HepG2 (cell line): ENCODE results near the gene DMRT1. TPM values are rescaled to one million over a fixed set of nuclear protein-coding genes. Genes with fewer than 3 reads are reported as not detected.

Source experiments
- ATAC-seq: fragments of 200-7000 bp; cut with Tn5 transposase; 3 replicates; pipeline ENCODE4 v1.9.1; 2020; ENCODE audit warnings: mild to moderate bottlenecking, moderate library complexity
- BruUV-seq: library from RNA; stranded (reverse); fragments of 400-500 nt; replicated peaks from 2 replicates; lab custom pipeline; 2021; lab: Mats Ljungman, UMichigan
- CTCF ChIA-PET: fragments of 300-600 bp; formaldehyde crosslinking; extraction: SDS; loops from one replicate; lab custom pipeline; 2021; ENCODE audit warnings: low total read pairs, inconsistent platforms, low intra/inter-chr PET ratio; lab: Yijun Ruan, JAX
- POLR2A ChIA-PET: fragments of 350-600 bp; sonication (Branson Sonifier 250); formaldehyde crosslinking; loops from one replicate; lab custom pipeline; 2020; ENCODE audit warnings: antibody characterized with exemption, inconsistent platforms; lab: Yijun Ruan, JAX
- DNase-seq: peaks from one replicate; pipeline ENCODE4 v3.0.0-alpha.2; 2015; ENCODE audit warnings: low spot score
- FAIRE-seq: peaks from 3 replicates; lab custom pipeline; 2011; peaks lifted over from hg19 to GRCh38; lab: Jason Lieb, UNC
- H2AFZ ChIP-seq: one replicate; pipeline ENCODE4 v1.6.1; 2011; ENCODE audit warnings: low read length, inconsistent platforms
- H3K27ac ChIP-seq: fragments of 300-600 bp; 3 replicates; pipeline ENCODE4 v1.8.0; 2011; ENCODE audit warnings: mixed run types, mild to moderate bottlenecking, mixed read lengths, low read length, inconsistent platforms; ENCODE audit not compliant: insufficient read depth; ENCODE audit errors: extremely low read length
- H3K27me3 ChIP-seq, 2 experiments: fragments of 200-600 bp in 1 of 2; 2 replicates in 1 of 2; 3 replicates in 1 of 2; pipeline versions ENCODE4 v1.6.0 to v1.8.0; 2011; ENCODE audit warnings: low read length in 2 of 2, mild to moderate bottlenecking in 2 of 2, moderate library complexity in 2 of 2, inconsistent platforms in 1 of 2; ENCODE audit not compliant: insufficient read depth in 2 of 2, control insufficient read depth in 1 of 2
- H3K36me3 ChIP-seq, 2 experiments: fragments of 200-600 bp in 1 of 2; replicated peaks in 1 of 2; 2 replicates in 1 of 2; 3 replicates in 1 of 2; pipeline versions ENCODE4 v1.5.1 to v1.8.0; 2011; ENCODE audit warnings: low read length in 2 of 2, inconsistent platforms in 1 of 2; ENCODE audit not compliant: insufficient read depth in 2 of 2, control insufficient read depth in 1 of 2
- H3K4me1 ChIP-seq: 2 replicates; pipeline ENCODE4 v1.5.1; 2012; ENCODE audit warnings: low read length, inconsistent platforms; ENCODE audit not compliant: insufficient read depth
- H3K4me2 ChIP-seq: 2 replicates; pipeline ENCODE4 v1.6.0; 2011; ENCODE audit warnings: low read depth, low read length, inconsistent platforms
- H3K4me3 ChIP-seq, 3 experiments: fragments of 200-600 bp in 1 of 3; sonication (generic), shearing (Covaris generic) in 1 of 3; replicated peaks in 1 of 3; 2 replicates each; pipeline ENCODE4 v1.5.1; 2011 to 2016; ENCODE audit warnings: low read length in 3 of 3, inconsistent platforms in 2 of 3, low read depth in 2 of 3, mild to moderate bottlenecking in 2 of 3, control low read depth in 1 of 3, mixed read lengths in 1 of 3; ENCODE audit not compliant: insufficient read depth in 1 of 3
- H3K79me2 ChIP-seq: one replicate; pipeline ENCODE4 v1.6.1; 2011; ENCODE audit warnings: low read length, inconsistent platforms; ENCODE audit not compliant: insufficient read depth
- H3K9ac ChIP-seq: 2 replicates; pipeline ENCODE4 v1.6.0; 2011; ENCODE audit warnings: mild to moderate bottlenecking, low read depth, low read length, inconsistent platforms; ENCODE audit not compliant: insufficient read depth
- H3K9me3 ChIP-seq: 2 replicates; pipeline ENCODE4 v1.5.1; 2012; ENCODE audit warnings: mild to moderate bottlenecking, low read length
- H4K20me1 ChIP-seq: 2 replicates; pipeline ENCODE4 v1.6.0; 2011; ENCODE audit warnings: inconsistent platforms, mild to moderate bottlenecking, low read length, moderate library complexity; ENCODE audit not compliant: insufficient read depth
- JUN ChIP-seq: sonication (generic); formaldehyde crosslinking; IDR thresholded peaks from 2 replicates; pipeline ENCODE4 v1.4.0; 2020; ENCODE audit warnings: mild to moderate bottlenecking, missing genetic modification reagents
- KDM6A ChIP-seq: IDR thresholded peaks from 2 replicates; pipeline ENCODE4 v1.6.1; 2016; ENCODE audit warnings: low read depth
- MYC ChIP-seq: sonication (generic); formaldehyde crosslinking; IDR thresholded peaks from 2 replicates; pipeline ENCODE4 v1.9.0; 2021; ENCODE audit warnings: missing genetic modification reagents, borderline replicate concordance
- RAD21 ChIP-seq: fragments of 450-650 bp; formaldehyde crosslinking; IDR thresholded peaks from 2 replicates; pipeline ENCODE4 v1.5.0; 2020; ENCODE audit warnings: mild to moderate bottlenecking
- RBAK ChIP-seq: sonication (generic); formaldehyde crosslinking; IDR thresholded peaks from 2 replicates; pipeline ENCODE4 v1.5.1; 2020; ENCODE audit warnings: mild to moderate bottlenecking, missing genetic modification reagents
- SRSF9 ChIP-seq: fragments of 200-400 bp; formaldehyde crosslinking; IDR thresholded peaks from 2 replicates; pipeline ENCODE4 v1.6.1; 2018; ENCODE audit warnings: borderline replicate concordance, mild to moderate bottlenecking, low read depth, low read length; ENCODE audit not compliant: insufficient read depth, poor library complexity, severe bottlenecking
- TRIM24 ChIP-seq: sonication (generic); formaldehyde crosslinking; IDR thresholded peaks from 2 replicates; pipeline ENCODE4 v1.8.0; 2022; ENCODE audit warnings: mild to moderate bottlenecking, missing genetic modification reagents
- U2AF1 ChIP-seq: fragments of 200-400 bp; formaldehyde crosslinking; optimal IDR thresholded peaks from 2 replicates; pipeline ENCODE3; 2017; ENCODE audit warnings: mild to moderate bottlenecking, low read depth, low read length
- U2AF2 ChIP-seq: fragments of 200-400 bp; formaldehyde crosslinking; IDR thresholded peaks from 2 replicates; pipeline ENCODE4 v1.6.1; 2017; ENCODE audit warnings: low read depth, mild to moderate bottlenecking, low read length
- ZBTB4 ChIP-seq: sonication (generic); formaldehyde crosslinking; IDR thresholded peaks from 2 replicates; pipeline ENCODE4 v1.4.0; 2020; ENCODE audit warnings: missing genetic modification reagents, mild to moderate bottlenecking, borderline replicate concordance
- ZFP36 ChIP-seq: fragments of 150-350 bp; IDR thresholded peaks from 2 replicates; pipeline ENCODE4 v1.6.1; 2018; ENCODE audit warnings: borderline replicate concordance, low read length, low read depth; ENCODE audit not compliant: partially characterized antibody
- ZNF207 ChIP-seq: fragments of 450-650 bp; IDR thresholded peaks from 2 replicates; pipeline ENCODE4 v1.6.1; 2016; ENCODE audit warnings: antibody characterized with exemption, borderline replicate concordance
- ZNF230 ChIP-seq: sonication (generic); formaldehyde crosslinking; IDR thresholded peaks from 2 replicates; pipeline ENCODE4 v1.4.0; 2020; ENCODE audit warnings: mild to moderate bottlenecking, missing genetic modification reagents
- ZNF335 ChIP-seq: sonication (generic); formaldehyde crosslinking; IDR thresholded peaks from 2 replicates; pipeline ENCODE4 v1.4.0; 2020; ENCODE audit warnings: missing genetic modification reagents
- ZNF468 ChIP-seq: sonication (generic); formaldehyde crosslinking; IDR thresholded peaks from 2 replicates; pipeline ENCODE4 v1.8.0; 2022; ENCODE audit warnings: mild to moderate bottlenecking, moderate library complexity, missing genetic modification reagents
- ZNF501 ChIP-seq: sonication (generic); formaldehyde crosslinking; IDR thresholded peaks from 2 replicates; pipeline ENCODE4 v1.5.1; 2020; ENCODE audit warnings: mild to moderate bottlenecking, moderate library complexity, missing genetic modification reagents
- WGBS: methylation state at CpG from one replicate; pipeline ENCODE4 v1.1.6; 2017; ENCODE audit warnings: low lambda C conversion rate; 5-methylcytosine and 5-hydroxymethylcytosine counted together
- in situ Hi-C: cut with HindIII; loops from 2 replicates; pipeline ENCODE4 v1.10.0; 2017; ENCODE audit warnings: low pct_unique_long_range_greater_than_20kb; ENCODE audit not compliant: extremely low pct_ligation_motif_present
- intact Hi-C: fragments of 100-400 bp; cut with micrococcal nuclease; formaldehyde crosslinking; loops from one replicate; pipeline ENCODE4 v1.10.0; 2022; ENCODE audit not compliant: unreplicated experiment
- polyA plus RNA-seq, 8 experiments: library from polyadenylated mRNA; depleted of rRNA in 3 of 8; stranded (reverse) in 7 of 8; unstranded in 1 of 8; fragments of >200 nt; fragmentation: Illumina TruSeq in 4 of 8; extraction: Trizol in 4 of 8; gene quantifications; 2 replicates each; pipeline versions ENCODE4 v1.2.1 to v1.2.3, GENCODE V29; 2011 to 2016; ENCODE audit warnings: low read depth in 4 of 8, missing spikeins in 1 of 8, mixed read lengths in 1 of 8; ENCODE audit not compliant: insufficient read depth in 1 of 8
- total RNA-seq, 5 experiments: library from RNA; depleted of rRNA; stranded (reverse); fragments of >200 nt; fragmentation: Illumina TruSeq; extraction: Trizol; gene quantifications; 2 replicates each; pipeline ENCODE4 v1.2.3, GENCODE V29; 2016; ENCODE audit warnings: low read depth in 1 of 5
- TF ChIP-seq, protein P1 (sequence below): sonication (generic); formaldehyde crosslinking; IDR thresholded peaks from 2 replicates; pipeline ENCODE4 v1.4.0; 2020; ENCODE audit warnings: missing genetic modification reagents, borderline replicate concordance

The DMRT1 gene
- total and polyA plus RNA-seq, 2 of the 13 experiments (the other 11 are each of a cell fraction or from before 2014, with no cell fraction given) = not detected

- Histone ChIP-seq H3K36me3 (no peaks in the 10 kb centered on the region), H3K27me3 (peaks cover 1 to 15% of the 10 kb centered on the region in 2 experiments; a peak in 4 of 5 replicates), H3K4me1 (no peaks in the 10 kb centered on the region), H3K9ac (no peak overlapping the region), H3K79me2 (no peaks in the 10 kb centered on the region), H3K9me3 (no peaks in the 10 kb centered on the region), H3K27ac (no peak overlapping the region), H2AFZ (no peak overlapping the region), H4K20me1 (no peaks in the 10 kb centered on the region), H3K4me3 (no peak overlapping the region), H3K4me2 (no peak overlapping the region)
- intact Hi-C loops (no loop called here), in situ Hi-C loops (no loop called here)
- ATAC-seq = no peak
- TF ChIP-seq ZNF335 (CRISPR knock-in tag) (no peak), TRIM24 (CRISPR knock-in tag) (no peak), MYC (no peak), ZNF468 (no peak), JUN (no peak), ZNF501 (CRISPR knock-in tag) (no peak), ZNF230 (no peak), ZFP36 (no peak), ZNF207 (no peak), U2AF1 (no peak), SRSF9 (no peak), KDM6A (CRISPR knock-in tag) (no peak), RBAK (CRISPR knock-in tag) (no peak), U2AF2 (no peak), RAD21 (CRISPR knock-in tag) (no peak), ZBTB4 (no peak)
- TF ChIP-seq, protein P1, sequence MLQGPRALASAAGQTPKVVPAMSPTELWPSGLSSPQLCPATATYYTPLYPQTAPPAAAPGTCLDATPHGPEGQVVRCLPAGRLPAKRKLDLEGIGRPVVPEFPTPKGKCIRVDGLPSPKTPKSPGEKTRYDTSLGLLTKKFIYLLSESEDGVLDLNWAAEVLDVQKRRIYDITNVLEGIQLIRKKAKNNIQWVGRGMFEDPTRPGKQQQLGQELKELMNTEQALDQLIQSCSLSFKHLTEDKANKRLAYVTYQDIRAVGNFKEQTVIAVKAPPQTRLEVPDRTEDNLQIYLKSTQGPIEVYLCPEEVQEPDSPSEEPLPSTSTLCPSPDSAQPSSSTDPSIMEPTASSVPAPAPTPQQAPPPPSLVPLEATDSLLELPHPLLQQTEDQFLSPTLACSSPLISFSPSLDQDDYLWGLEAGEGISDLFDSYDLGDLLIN = no peak
- ChIA-PET CTCF (no interaction called here), POLR2A (no interaction called here)
- DNase-seq = no peak
- FAIRE-seq = no peak
- 20% methylated on average over 4 of the region's 6 CpGs for WGBS
- BruUV-seq = no TSS peak
Observed at GRCh38 chr9:886886-887285, 45.4 kb downstream of the DMRT1 start.
